ENCODE data around the gene MAL.

MAL gene

DNA sequence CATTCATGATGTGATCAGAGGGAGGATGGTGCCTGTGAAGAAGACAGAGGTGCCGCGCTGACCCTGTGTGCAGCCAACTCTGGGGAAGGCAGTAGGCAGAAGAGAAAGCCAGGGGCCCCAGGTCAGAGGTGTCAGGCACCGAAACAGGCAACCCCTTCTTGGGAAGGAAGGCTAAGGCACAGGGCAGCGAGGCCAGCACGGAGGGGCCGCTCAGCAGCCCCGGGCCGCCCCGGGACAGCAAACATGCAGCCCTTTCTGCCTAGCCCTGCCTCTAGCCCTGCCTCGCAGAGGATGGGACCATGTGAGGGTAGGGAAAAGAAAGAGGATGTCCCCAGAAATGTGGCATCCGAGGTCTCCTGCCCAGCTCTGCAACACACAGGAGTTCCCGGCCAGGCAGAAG lies 7.7 kb upstream of the MAL start:
- TF ChIP-seq ZFX (IDR thresholded peaks at IDR 0.05; ENCODE audit: borderline replicate concordance) = no peak
- TF ChIP-seq, protein P1, sequence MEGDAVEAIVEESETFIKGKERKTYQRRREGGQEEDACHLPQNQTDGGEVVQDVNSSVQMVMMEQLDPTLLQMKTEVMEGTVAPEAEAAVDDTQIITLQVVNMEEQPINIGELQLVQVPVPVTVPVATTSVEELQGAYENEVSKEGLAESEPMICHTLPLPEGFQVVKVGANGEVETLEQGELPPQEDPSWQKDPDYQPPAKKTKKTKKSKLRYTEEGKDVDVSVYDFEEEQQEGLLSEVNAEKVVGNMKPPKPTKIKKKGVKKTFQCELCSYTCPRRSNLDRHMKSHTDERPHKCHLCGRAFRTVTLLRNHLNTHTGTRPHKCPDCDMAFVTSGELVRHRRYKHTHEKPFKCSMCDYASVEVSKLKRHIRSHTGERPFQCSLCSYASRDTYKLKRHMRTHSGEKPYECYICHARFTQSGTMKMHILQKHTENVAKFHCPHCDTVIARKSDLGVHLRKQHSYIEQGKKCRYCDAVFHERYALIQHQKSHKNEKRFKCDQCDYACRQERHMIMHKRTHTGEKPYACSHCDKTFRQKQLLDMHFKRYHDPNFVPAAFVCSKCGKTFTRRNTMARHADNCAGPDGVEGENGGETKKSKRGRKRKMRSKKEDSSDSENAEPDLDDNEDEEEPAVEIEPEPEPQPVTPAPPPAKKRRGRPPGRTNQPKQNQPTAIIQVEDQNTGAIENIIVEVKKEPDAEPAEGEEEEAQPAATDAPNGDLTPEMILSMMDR (IDR thresholded peaks at IDR 0.05) = no peak
- no peak overlapping the region for H3K27ac ChIP-seq

DNA sequence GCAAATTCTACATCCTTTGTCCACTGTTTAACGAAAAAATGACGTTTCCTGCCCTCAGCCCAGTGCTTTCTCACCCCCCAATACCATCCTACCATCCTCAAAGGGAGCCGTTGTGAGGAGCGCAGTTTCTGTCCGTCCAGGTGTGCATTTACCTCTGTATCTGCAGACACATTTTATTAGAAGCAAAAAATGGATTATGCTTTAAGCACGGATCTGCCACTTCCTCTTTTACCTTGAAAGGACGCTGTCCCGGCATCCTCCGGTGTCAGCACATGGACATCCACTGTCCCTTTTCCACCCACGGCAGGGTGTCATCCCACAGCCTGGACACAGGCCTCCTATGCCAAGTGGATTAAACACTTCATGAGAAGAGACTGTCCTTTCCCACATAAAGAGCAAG lies 7.2 kb upstream of the MAL start:
- TF ChIP-seq, protein P1 (IDR thresholded peaks at IDR 0.05) = no peak
- no peak for TF ChIP-seq ZFX (IDR thresholded peaks at IDR 0.05; ENCODE audit: borderline replicate concordance)
- no peak overlapping the region for H3K27ac ChIP-seq

DNA sequence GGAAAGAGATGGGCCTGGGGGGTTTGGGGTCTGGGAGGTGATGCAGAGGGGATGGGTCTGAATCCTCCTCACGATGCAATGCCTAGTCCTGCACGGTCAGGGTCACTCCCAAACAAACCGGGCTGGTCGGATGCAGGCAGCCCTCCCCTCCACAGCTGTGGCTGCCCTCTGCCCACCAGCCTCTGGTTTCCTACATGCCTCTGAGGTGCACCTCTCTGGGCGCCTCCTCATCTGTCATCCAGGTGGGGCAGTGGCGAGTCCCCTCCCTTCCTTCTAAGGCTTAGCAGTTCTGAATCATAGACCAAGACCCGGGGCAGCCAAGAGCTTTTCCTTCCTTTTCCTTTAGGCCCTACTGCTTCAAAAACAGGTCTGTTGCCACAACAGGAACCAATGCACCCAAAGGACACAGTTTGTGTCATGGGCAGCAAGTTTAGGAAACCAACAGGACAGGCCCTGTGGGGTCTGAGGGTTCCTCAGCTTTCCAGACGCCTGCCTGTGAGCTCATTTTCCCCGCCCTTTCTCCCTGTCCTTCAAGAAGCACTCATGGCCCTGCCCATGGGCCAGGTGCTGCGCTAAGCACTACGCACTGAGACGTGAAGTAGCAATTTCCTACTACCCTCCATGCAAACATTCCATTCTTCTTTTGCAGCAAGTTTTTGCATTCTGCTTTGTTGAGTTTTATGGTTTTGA lies 6.5 kb upstream of the MAL start:
- TF ChIP-seq ZFX (IDR thresholded peaks at IDR 0.05; ENCODE audit: borderline replicate concordance) = no peak
- TF ChIP-seq, protein P1 (IDR thresholded peaks at IDR 0.05) = no peak
- H3K27ac ChIP-seq = no peak overlapping the region

- H3K27ac ChIP-seq = no peak overlapping the region
- no peak for TF ChIP-seq ZFX (IDR thresholded peaks at IDR 0.05; ENCODE audit: borderline replicate concordance)
- TF ChIP-seq, protein P1 (IDR thresholded peaks at IDR 0.05) = no peak
These were observed 5.9 kb upstream of the MAL start for GRCh38 chr2:95019572-95019971.

DNA sequence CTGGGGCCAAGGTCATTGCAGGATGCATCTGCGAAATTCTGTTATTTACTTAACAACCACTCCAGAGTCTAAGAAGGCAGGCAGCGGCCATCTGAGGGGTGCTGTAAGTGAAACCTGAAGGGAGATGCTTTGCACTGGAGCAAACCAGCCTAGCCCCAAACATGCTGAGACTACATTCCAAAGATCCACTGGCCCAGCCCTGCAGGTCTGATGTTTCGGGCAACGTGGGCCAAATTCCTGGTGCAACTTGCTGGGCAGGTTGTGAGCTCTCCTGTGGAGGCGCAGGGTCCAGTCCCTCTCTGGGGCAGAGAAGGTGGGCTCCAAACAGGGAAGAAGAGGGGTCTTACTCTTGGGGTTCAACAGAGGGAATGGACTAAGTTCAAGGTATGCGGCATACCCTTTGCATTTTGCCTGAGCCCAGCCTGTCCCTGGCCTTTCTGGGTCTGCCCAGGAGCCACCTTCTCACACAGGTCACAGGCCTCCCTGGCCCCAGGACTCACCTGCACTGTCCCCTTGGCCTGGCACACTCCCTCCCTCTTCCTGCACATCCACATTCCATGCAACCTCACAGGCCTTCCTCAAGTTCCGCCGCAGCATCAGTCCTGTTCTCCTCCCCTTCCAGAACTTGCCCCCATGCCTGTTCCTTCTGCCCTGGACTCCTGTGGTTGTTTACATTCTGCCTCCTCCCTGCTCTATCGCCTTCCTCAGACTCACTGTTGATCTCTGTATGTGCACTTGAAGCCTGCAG lies 5.1 kb upstream of the MAL start:
- H3K27ac ChIP-seq = no peak overlapping the region
- TF ChIP-seq, protein P1 (IDR thresholded peaks at IDR 0.05) = no peak
- TF ChIP-seq ZFX (IDR thresholded peaks at IDR 0.05; ENCODE audit: borderline replicate concordance) = no peak

- H3K27ac ChIP-seq = no peak overlapping the region
- TF ChIP-seq ZFX (IDR thresholded peaks at IDR 0.05; ENCODE audit: borderline replicate concordance) = no peak
- TF ChIP-seq, protein P1 (IDR thresholded peaks at IDR 0.05) = no peak
These were observed 4.5 kb upstream of the MAL start for GRCh38 chr2:95021023-95021416.

GRCh38 chr2:95021847-95022246 lies 3.7 kb upstream of the MAL start:
- no peak overlapping the region for H3K27ac ChIP-seq
- TF ChIP-seq ZFX (IDR thresholded peaks at IDR 0.05; ENCODE audit: borderline replicate concordance) = no peak
- TF ChIP-seq, protein P1 (IDR thresholded peaks at IDR 0.05) = no peak
